ENCODE results near the gene CNGA1.

DNA sequence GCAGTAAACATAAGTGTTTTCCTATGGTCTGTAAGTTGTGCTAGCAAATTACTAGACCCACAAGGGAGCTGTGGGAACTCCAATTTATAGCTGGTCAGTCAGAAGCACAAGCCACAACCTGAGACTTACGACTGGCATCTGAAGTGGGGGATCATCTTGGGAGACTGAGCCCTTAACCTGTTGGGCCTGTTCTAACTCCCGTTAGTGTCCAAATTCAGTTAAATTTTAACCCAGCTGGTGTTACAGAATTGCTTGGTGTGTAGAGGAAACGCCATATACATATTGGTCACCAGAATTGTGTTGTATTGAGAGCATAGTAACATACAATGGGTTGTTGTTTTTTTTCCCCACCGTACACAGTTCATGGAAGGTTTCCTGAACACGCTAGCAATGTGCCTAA is 77.0 kb downstream of the CNGA1 start:
- no peak for TF ChIP-seq POLR2A (IDR thresholded peaks at IDR 0.05)
- TF ChIP-seq, protein P1, sequence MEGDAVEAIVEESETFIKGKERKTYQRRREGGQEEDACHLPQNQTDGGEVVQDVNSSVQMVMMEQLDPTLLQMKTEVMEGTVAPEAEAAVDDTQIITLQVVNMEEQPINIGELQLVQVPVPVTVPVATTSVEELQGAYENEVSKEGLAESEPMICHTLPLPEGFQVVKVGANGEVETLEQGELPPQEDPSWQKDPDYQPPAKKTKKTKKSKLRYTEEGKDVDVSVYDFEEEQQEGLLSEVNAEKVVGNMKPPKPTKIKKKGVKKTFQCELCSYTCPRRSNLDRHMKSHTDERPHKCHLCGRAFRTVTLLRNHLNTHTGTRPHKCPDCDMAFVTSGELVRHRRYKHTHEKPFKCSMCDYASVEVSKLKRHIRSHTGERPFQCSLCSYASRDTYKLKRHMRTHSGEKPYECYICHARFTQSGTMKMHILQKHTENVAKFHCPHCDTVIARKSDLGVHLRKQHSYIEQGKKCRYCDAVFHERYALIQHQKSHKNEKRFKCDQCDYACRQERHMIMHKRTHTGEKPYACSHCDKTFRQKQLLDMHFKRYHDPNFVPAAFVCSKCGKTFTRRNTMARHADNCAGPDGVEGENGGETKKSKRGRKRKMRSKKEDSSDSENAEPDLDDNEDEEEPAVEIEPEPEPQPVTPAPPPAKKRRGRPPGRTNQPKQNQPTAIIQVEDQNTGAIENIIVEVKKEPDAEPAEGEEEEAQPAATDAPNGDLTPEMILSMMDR (IDR thresholded peaks at IDR 0.05) = no peak

Measured in uterus (tissue), 2 donors.